Endodermal cell (in vitro differentiated cells): ENCODE data around the gene DLX2. TPM values are rescaled to one million over a fixed set of nuclear protein-coding genes. Genes with fewer than 3 reads are reported as not detected.
"Not testable (repeated sequence)": the region's sequence is repeated elsewhere in the genome, so short reads cannot be mapped to it uniquely, and the experiment has no call there.

ENCODE experiments used
- DNase-seq: peaks from one replicate; pipeline ENCODE4 v3.0.0-alpha.2; 2017
- H3K27ac ChIP-seq: 2 replicates; pipeline ENCODE4 v1.5.1; 2013; ENCODE audit warnings: mild to moderate bottlenecking, low read depth, low read length, moderate library complexity
- H3K27me3 ChIP-seq: 2 replicates; pipeline ENCODE4 v1.6.1; 2013; ENCODE audit warnings: mild to moderate bottlenecking, low read length, moderate library complexity; ENCODE audit not compliant: insufficient read depth, control insufficient read depth, poor library complexity, severe bottlenecking
- H3K36me3 ChIP-seq: 2 replicates; pipeline ENCODE4 v1.7.0; 2013; ENCODE audit warnings: mild to moderate bottlenecking, low read length, moderate library complexity; ENCODE audit not compliant: control insufficient read depth, insufficient read depth
- H3K4me1 ChIP-seq: one replicate; pipeline ENCODE4 v1.7.0; 2013; ENCODE audit warnings: low read length; ENCODE audit not compliant: control insufficient read depth, insufficient read depth
- H3K4me3 ChIP-seq: 2 replicates; pipeline ENCODE4 v1.5.1; 2013; ENCODE audit warnings: mild to moderate bottlenecking, low read length, moderate library complexity
- H3K9ac ChIP-seq: 2 replicates; pipeline ENCODE4 v1.6.1; 2013; ENCODE audit warnings: mild to moderate bottlenecking, low read length, moderate library complexity; ENCODE audit not compliant: poor library complexity, severe bottlenecking; ENCODE audit errors: extremely low read depth
- H3K9me3 ChIP-seq: 2 replicates; pipeline ENCODE4 v1.6.1; 2013; ENCODE audit warnings: mild to moderate bottlenecking, low read length, moderate library complexity; ENCODE audit not compliant: control insufficient read depth
- H3K27ac Mint-ChIP-seq: 2 replicates; pipeline ENCODE4 v1.8.0; 2020; ENCODE audit warnings: mixed read lengths
- H3K27me3 Mint-ChIP-seq: 2 replicates; pipeline ENCODE4 v1.8.0; 2021; ENCODE audit warnings: mild to moderate bottlenecking, mixed read lengths; ENCODE audit not compliant: insufficient read depth
- H3K36me3 Mint-ChIP-seq: 2 replicates; pipeline ENCODE4 v1.8.0; 2020; ENCODE audit warnings: low read depth, mixed read lengths
- H3K4me1 Mint-ChIP-seq: 2 replicates; pipeline ENCODE4 v1.8.0; 2020; ENCODE audit warnings: mixed read lengths
- H3K4me3 Mint-ChIP-seq: 2 replicates; pipeline ENCODE4 v1.8.0; 2020; ENCODE audit warnings: mild to moderate bottlenecking, moderate library complexity, mixed read lengths
- H3K9me3 Mint-ChIP-seq: 2 replicates; pipeline ENCODE4 v1.8.0; 2020; ENCODE audit warnings: mild to moderate bottlenecking, mixed read lengths
- WGBS, 2 experiments: methylation state at CpG; one replicate each; pipeline versions ENCODE4 v1.1.5 to v1.1.7; 2013; ENCODE audit warnings: missing lambda C conversion rate in 2 of 2, mixed read lengths in 1 of 2; ENCODE audit not compliant: insufficient coverage in 1 of 2, insufficient read length in 1 of 2; 5-methylcytosine and 5-hydroxymethylcytosine counted together
- total RNA-seq, 2 donors: library from RNA; stranded (reverse); fragmentation: NEBNext Ultra II Directional in 1 of 2; extraction: Animal tissue kit (Norgen Biotek cat#: 25700) in 1 of 2; gene quantifications; 2 replicates in 1 of 2; 3 replicates in 1 of 2; pipeline ENCODE4 v1.2.1, GENCODE V29; 2021
- TF ChIP-seq, protein P1 (sequence below): fragments of 200-600 bp; sonication (generic); conservative IDR thresholded peaks from 2 replicates; pipeline ENCODE4 v1.5.0; 2021; ENCODE audit warnings: antibody characterized with exemption, mild to moderate bottlenecking

Gene DLX2
- total RNA-seq, 2 donors from 2014 or later, result 0.13 TPM; not detected in 1

DNA sequence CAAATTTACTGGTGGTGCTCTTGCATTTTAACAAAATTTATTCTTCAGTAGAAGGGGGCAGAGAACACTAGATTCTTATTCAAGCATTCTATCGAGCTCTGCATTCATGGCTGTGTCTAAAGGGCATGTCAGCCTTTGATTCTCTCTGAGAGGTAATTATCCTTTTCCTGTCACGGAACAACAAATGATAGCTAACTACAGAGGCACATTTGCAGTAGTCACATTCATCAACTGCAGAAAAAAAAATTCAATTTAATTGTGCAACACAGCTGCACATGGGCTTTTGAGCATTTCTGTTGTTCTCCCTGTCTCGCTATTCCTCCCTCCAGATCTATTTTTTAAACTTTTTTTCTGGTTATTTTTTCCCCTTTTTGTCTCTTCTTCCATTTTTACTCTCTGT, 30.4 kb downstream of the DLX2 start:
- TF ChIP-seq, protein P1, sequence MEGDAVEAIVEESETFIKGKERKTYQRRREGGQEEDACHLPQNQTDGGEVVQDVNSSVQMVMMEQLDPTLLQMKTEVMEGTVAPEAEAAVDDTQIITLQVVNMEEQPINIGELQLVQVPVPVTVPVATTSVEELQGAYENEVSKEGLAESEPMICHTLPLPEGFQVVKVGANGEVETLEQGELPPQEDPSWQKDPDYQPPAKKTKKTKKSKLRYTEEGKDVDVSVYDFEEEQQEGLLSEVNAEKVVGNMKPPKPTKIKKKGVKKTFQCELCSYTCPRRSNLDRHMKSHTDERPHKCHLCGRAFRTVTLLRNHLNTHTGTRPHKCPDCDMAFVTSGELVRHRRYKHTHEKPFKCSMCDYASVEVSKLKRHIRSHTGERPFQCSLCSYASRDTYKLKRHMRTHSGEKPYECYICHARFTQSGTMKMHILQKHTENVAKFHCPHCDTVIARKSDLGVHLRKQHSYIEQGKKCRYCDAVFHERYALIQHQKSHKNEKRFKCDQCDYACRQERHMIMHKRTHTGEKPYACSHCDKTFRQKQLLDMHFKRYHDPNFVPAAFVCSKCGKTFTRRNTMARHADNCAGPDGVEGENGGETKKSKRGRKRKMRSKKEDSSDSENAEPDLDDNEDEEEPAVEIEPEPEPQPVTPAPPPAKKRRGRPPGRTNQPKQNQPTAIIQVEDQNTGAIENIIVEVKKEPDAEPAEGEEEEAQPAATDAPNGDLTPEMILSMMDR, result no peak
- H3K27me3 Mint-ChIP-seq, result peaks cover 23% of the 10 kb centered on the region
- H3K4me1 ChIP-seq, result no peaks in the 10 kb centered on the region

DNA sequence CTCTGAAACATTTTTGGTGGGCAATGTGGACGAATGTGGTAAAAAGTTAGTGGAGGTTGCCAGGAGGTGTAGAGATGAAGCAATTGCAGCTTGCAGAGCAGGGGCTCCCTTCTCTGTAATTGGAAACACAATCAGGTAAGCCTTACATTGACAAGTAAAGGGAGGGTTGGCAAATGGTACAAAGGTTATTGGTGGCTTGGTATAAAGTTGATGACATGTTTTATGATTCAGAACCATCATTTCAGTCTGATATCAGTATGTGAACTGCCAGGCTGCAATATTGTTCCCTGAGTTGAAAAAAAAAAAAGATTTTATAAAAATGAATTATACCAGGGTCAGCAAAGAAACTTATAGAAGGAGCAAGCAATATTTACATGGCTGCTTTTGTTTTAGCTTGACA, 31.8 kb downstream of the DLX2 start:
- 75 to 80% methylated on average over 1 of the region's 1 CpG for WGBS, 2 experiments
- H3K27ac Mint-ChIP-seq, result no peak overlapping the region
- peaks cover 1% of the 10 kb centered on the region for H3K4me1 Mint-ChIP-seq

More for the DNA sequence above, 30.4 kb downstream of the DLX2 start:
- Histone ChIP-seq H3K27me3 (peaks cover 21% of the 10 kb centered on the region), H3K36me3 (no peaks in the 10 kb centered on the region), H3K4me3 (no peak overlapping the region), H3K9me3 (no peaks in the 10 kb centered on the region), H3K27ac (peak overlapping the region; percentile 92), H3K9ac (no peak overlapping the region)
- peaks cover 3% of the 10 kb centered on the region for H3K36me3 Mint-ChIP-seq
- H3K4me3 Mint-ChIP-seq, result no peak overlapping the region
- H3K9me3 Mint-ChIP-seq, result no peaks in the 10 kb centered on the region
- 67 to 81% methylated on average over 2 to 3 of the region's 3 CpGs for WGBS, 2 experiments
- no peak for DNase-seq
- no peak overlapping the region for H3K27ac Mint-ChIP-seq
- H3K4me1 Mint-ChIP-seq, result peaks cover 1% of the 10 kb centered on the region

DNA sequence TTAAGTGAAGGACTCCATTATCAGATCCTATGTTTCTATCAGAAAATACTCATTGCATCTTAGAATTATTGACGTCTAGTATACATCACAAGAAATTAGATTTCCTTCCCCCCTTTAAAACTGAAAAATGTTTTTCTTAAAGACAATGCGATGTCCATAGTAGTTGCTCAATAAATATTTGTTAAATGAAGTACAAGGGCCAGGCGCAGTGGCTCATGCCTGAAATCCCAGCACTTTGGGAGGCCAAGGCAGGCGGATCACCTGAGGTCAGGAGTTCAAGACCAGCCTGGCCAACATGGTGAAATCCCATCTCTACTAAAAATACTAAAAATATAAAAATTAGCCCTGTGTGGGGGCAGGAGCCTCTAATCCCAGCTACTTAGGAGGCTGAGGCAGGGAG, 34.8 kb downstream of the DLX2 start:
- H3K27ac ChIP-seq, H3K4me3 ChIP-seq, H3K27ac Mint-ChIP-seq, H3K9ac ChIP-seq, H3K27me3 Mint-ChIP-seq, H3K4me1 ChIP-seq, H3K4me1 Mint-ChIP-seq, H3K9me3 ChIP-seq, H3K36me3 Mint-ChIP-seq, H3K27me3 ChIP-seq, H3K36me3 ChIP-seq, H3K4me3 Mint-ChIP-seq, H3K9me3 Mint-ChIP-seq, DNase-seq: not testable (repeated sequence)
- WGBS, 2 experiments, result 87 to 100% methylated on average over 1 to 4 of the region's 4 CpGs

More for the DNA sequence above, 31.8 kb downstream of the DLX2 start:
- peaks cover 3% of the 10 kb centered on the region for H3K36me3 Mint-ChIP-seq
- no peak overlapping the region for H3K27ac ChIP-seq
- peaks cover 12% of the 10 kb centered on the region for H3K27me3 Mint-ChIP-seq
- no peak for DNase-seq
- no peaks in the 10 kb centered on the region for H3K9me3 Mint-ChIP-seq
- no peak overlapping the region for H3K9ac ChIP-seq
- no peak overlapping the region for H3K4me3 Mint-ChIP-seq
- TF ChIP-seq, protein P1, result no peak
- peaks cover 7% of the 10 kb centered on the region for H3K27me3 ChIP-seq
- H3K4me1 ChIP-seq, result no peaks in the 10 kb centered on the region
- H3K9me3 ChIP-seq, result no peaks in the 10 kb centered on the region
- no peaks in the 10 kb centered on the region for H3K36me3 ChIP-seq
- no peak overlapping the region for H3K4me3 ChIP-seq

DNA sequence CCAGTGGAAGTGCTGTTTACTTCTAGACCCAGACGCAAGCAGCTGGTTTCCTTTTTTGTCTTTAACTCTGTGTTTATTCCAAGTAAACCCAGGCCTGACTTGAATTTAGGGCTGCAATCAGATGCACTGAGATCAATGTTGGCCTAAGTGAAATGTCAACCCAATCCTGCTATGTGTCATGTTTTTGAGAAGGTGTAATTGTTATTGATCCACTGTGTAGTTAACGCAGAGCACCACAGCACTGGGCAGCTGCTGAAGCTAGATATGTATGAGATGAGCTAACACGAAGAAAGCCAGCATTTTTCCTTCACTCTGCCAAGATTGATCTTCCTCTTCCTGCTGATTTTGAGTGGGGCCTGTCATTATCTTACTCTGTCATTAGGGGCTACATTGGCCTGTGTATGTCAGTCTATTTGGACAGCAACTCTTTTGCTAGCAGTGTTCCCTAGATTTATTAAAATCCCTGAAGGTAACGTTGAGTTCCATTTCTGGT, 36.3 kb downstream of the DLX2 start:
- H3K9me3 Mint-ChIP-seq, result no peaks in the 10 kb centered on the region
- Histone ChIP-seq H3K4me1 (no peaks in the 10 kb centered on the region), H3K36me3 (no peaks in the 10 kb centered on the region), H3K4me3 (no peak overlapping the region), H3K9ac (no peak overlapping the region), H3K9me3 (no peaks in the 10 kb centered on the region), H3K27ac (no peak overlapping the region), H3K27me3 (no peaks in the 10 kb centered on the region)
- H3K36me3 Mint-ChIP-seq, result peaks cover 3% of the 10 kb centered on the region
- 87 to 88% methylated on average over 3 to 4 of the region's 4 CpGs for WGBS, 2 experiments
- no peaks in the 10 kb centered on the region for H3K27me3 Mint-ChIP-seq
- H3K4me1 Mint-ChIP-seq, result no peaks in the 10 kb centered on the region
- no peak overlapping the region for H3K27ac Mint-ChIP-seq
- H3K4me3 Mint-ChIP-seq, result no peak overlapping the region
- DNase-seq, result no peak
- TF ChIP-seq, protein P1, result no peak
